Measurements from ENCODE around the gene MINK1.

- TF ChIP-seq CTCF (IDR thresholded peaks at IDR 0.05) (no peak), POLR2A (IDR thresholded peaks at IDR 0.05) (no peak)
These were observed 47.0 kb upstream of the MINK1 start, which contains the start of gene VMO1 for GRCh38 chr17:4786106-4786511.

All from Peyer's patch (tissue), 4 donors.